Brain microvascular endothelial cell (primary cell): ENCODE measurements around the gene AUNIP.

Experiments
- DNase-seq: peaks from one replicate; pipeline ENCODE4 v3.0.0-alpha.2; 2020
- H3K27ac ChIP-seq: fragments of 250-450 bp; sonication (Bioruptor Pico); 2 replicates; pipeline ENCODE4 v1.5.1; 2020; ENCODE audit warnings: mild to moderate bottlenecking, moderate library complexity
- H3K27me3 ChIP-seq: fragments of 250-450 bp; sonication (Bioruptor Pico); replicated peaks from 2 replicates; pipeline ENCODE4 v1.5.1; 2020; ENCODE audit warnings: mild to moderate bottlenecking
- H3K36me3 ChIP-seq: fragments of 250-450 bp; sonication (Bioruptor Pico); replicated peaks from 2 replicates; pipeline ENCODE4 v1.5.1; 2020; ENCODE audit warnings: mild to moderate bottlenecking
- H3K4me3 ChIP-seq: 2 replicates; pipeline ENCODE4 v1.5.1; 2011; ENCODE audit warnings: low read depth, mild to moderate bottlenecking, control low read depth, low read length, moderate library complexity
- in situ Hi-C: cut with HindIII; loops from 2 replicates; pipeline ENCODE4 v1.10.0; 2017; ENCODE audit warnings: low sequenced_read_pairs, low pct_ligation_motif_present
- TF ChIP-seq, protein P1 (sequence below): IDR thresholded peaks from 2 replicates; pipeline ENCODE4 v1.5.1; 2011; ENCODE audit warnings: low read depth, mild to moderate bottlenecking, moderate library complexity, low read length, control low read depth, inconsistent platforms; ENCODE audit errors: missing control alignments

The AUNIP gene

DNA sequence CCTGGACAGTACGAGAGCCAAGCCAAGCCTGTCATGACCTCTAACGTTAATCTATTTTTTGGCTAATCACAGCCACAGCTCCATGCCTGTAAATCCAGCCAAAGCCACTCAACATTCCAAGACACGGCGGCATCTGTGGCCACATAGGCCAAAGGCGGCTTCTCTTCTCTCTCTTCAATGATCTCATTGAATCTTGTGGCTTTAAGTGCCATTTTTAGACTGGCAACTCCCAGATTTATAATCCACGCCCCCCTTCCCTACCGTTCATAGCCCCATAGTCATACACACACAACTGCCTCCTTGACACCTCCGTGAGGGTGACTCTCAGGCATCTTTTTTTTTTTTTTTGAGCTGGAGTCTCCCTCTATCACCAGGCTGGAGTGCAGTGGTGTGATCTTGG lies 64.9 kb downstream of the AUNIP start:
- no peak overlapping the region for H3K27ac ChIP-seq

DNA sequence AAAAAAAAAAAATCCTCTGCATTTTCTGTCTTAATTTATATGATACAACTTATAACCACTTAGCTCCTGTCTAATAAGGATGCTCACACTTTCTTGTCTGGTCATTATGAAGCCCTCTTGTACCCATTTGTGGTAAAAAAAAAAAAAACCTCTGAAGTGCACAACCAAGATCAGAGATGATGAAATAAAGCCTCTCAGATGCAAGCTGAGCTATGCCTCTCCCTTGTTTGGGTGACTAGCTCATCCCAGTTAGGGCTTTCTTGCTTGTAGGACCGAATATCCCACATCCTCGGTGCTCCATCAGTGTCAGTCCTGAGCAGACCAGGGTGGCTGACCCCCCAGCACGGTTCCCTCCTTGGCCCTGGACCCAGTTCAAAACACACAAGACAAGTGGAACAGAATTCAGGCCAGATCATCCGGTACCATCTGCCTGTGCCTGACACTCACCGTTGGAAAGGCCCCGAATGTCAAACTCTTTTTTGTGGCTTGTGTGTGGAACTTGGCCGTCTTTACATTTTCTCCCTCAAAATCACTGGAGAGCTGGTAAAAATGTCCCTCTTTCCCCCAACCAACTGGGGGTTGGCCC lies 65.6 kb downstream of the AUNIP start:
- TF ChIP-seq, protein P1, sequence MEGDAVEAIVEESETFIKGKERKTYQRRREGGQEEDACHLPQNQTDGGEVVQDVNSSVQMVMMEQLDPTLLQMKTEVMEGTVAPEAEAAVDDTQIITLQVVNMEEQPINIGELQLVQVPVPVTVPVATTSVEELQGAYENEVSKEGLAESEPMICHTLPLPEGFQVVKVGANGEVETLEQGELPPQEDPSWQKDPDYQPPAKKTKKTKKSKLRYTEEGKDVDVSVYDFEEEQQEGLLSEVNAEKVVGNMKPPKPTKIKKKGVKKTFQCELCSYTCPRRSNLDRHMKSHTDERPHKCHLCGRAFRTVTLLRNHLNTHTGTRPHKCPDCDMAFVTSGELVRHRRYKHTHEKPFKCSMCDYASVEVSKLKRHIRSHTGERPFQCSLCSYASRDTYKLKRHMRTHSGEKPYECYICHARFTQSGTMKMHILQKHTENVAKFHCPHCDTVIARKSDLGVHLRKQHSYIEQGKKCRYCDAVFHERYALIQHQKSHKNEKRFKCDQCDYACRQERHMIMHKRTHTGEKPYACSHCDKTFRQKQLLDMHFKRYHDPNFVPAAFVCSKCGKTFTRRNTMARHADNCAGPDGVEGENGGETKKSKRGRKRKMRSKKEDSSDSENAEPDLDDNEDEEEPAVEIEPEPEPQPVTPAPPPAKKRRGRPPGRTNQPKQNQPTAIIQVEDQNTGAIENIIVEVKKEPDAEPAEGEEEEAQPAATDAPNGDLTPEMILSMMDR, result no peak
- Histone ChIP-seq H3K27me3 (no peaks in the 10 kb centered on the region), H3K36me3 (no peaks in the 10 kb centered on the region), H3K4me3 (no peak overlapping the region), H3K27ac (no peak overlapping the region)
- in situ Hi-C loops, result loop anchor here (25.0 kb wide), 1 partner anchor 181 kb away; the partner anchor contains the start of gene MAN1C1
- no peak for DNase-seq

More for the DNA sequence above, 64.9 kb downstream of the AUNIP start:
- no peak for DNase-seq
- in situ Hi-C loops, result loop anchor here (25.0 kb wide), 1 partner anchor 182 kb away; the partner anchor contains the start of gene MAN1C1
- Histone ChIP-seq H3K4me3 (no peak overlapping the region), H3K27me3 (no peaks in the 10 kb centered on the region), H3K36me3 (no peaks in the 10 kb centered on the region)
- TF ChIP-seq, protein P1, result no peak

DNA sequence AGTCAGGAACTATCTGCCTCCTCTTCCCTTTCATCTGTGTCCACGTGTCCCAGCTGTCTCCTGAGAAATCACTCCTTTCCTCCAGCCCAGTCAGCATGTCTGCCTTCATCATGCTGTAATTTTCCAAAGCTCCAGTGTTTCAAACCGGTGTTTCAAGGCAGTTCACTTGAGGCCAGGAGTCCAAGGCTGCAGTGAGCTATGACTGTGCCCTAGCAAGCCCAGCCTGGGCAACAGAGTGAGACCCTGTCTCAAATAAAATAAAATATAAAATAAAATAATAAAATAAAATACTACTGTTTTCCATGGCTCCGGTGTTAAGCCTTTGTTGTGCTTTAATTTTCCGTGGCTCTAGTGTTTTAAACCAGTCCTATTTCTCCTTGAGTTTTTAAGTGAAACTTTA lies 67.1 kb downstream of the AUNIP start:
- no peak overlapping the region for H3K27ac ChIP-seq

DNA sequence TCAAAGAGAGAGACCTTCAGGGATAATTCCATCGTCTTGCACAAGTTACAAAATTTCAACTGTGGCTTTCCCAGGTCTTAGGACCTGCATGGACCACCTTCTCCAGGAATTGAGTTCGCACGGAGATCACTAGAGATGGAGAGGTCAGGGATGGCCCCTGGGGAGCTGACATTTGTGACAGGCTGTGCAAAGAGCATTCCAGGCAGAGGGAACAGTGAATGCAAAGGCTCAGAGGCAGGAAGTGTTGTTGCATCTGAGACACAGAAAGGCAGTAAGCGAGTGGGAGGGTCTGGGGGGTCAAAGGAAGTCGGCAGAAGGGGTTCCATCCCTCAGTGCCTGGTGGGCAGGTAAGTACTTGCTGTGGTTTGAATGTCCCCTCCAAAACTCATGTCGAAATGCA lies 68.8 kb downstream of the AUNIP start:
- no peak for DNase-seq
- TF ChIP-seq, protein P1, result no peak
- no peak overlapping the region for H3K27ac ChIP-seq
- in situ Hi-C loops, result loop anchor here (25.0 kb wide), 1 partner anchor 178 kb away; the partner anchor contains the start of gene MAN1C1
- H3K27me3 ChIP-seq, result no peaks in the 10 kb centered on the region
- no peaks in the 10 kb centered on the region for H3K36me3 ChIP-seq
- no peak overlapping the region for H3K4me3 ChIP-seq

More for the DNA sequence above, 67.1 kb downstream of the AUNIP start:
- no peaks in the 10 kb centered on the region for H3K27me3 ChIP-seq
- TF ChIP-seq, protein P1, result no peak
- no peak for DNase-seq
- H3K36me3 ChIP-seq, result no peaks in the 10 kb centered on the region
- in situ Hi-C loops, result loop anchor here (25.0 kb wide), 1 partner anchor 180 kb away; the partner anchor contains the start of gene MAN1C1
- no peak overlapping the region for H3K4me3 ChIP-seq

DNA sequence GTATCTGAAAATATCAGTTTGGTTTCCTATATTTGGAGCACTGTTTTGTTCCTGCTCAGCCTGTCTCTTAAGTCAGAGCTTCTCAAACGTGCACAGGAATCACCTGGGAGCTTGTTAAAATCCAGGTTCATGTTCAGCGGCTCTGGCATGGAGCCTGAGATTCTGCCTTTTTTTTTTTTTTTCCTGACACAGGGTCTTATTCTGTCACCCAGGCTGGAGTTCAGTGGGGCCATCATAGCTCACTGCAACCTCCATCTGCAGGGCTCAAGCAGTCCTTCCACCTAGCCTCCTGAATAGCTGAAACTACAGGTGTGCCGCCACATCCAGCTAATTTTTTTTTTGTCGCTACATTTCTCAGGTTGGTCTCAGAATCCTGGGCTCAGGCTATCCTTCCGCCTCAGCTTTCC lies 71.5 kb downstream of the AUNIP start:
- Histone ChIP-seq H3K36me3 (no peaks in the 10 kb centered on the region), H3K27ac (no peak overlapping the region), H3K27me3 (no peaks in the 10 kb centered on the region), H3K4me3 (no peak overlapping the region)
- TF ChIP-seq, protein P1, result no peak
- no peak for DNase-seq
- in situ Hi-C loops, result loop anchor here (25.0 kb wide), 1 partner anchor 175 kb away; the partner anchor contains the start of gene MAN1C1
